Coronary artery (tissue), 2 donors: ENCODE measurements around the gene ITSN1.

ENCODE experiments used
- DNase-seq: peaks from one replicate; pipeline ENCODE4 v3.0.0-alpha.2; 2017; ENCODE audit warnings: low spot score
- H3K27ac ChIP-seq, 2 donors: fragments of 200-600 bp; sonication (generic); one replicate each; pipeline ENCODE4 v1.5.1; 2016 to 2019
- H3K4me3 ChIP-seq: fragments of 200-600 bp; sonication (generic); 2 replicates; pipeline ENCODE4 v1.5.1; 2016; ENCODE audit warnings: mild to moderate bottlenecking, moderate library complexity
- CTCF ChIP-seq: fragments of 200-600 bp; sonication (generic); IDR thresholded peaks from one replicate; pipeline ENCODE4 v1.5.1; 2019; ENCODE audit warnings: antibody characterized with exemption

Gene ITSN1

GRCh38 chr21:33688353-33688752 is 46.1 kb downstream of the ITSN1 start:
- Histone ChIP-seq H3K4me3 (no peak overlapping the region), H3K27ac (no peak overlapping the region)
- no peak for TF ChIP-seq CTCF
- no peak for DNase-seq

GRCh38 chr21:33690874-33691273 is 48.6 kb downstream of the ITSN1 start:
- Histone ChIP-seq H3K4me3 (no peak overlapping the region), H3K27ac (no peak overlapping the region)
- DNase-seq: no peak
- TF ChIP-seq CTCF: no peak

- no peak for TF ChIP-seq CTCF
- H3K27ac ChIP-seq: no peak overlapping the region
- DNase-seq: no peak
- no peak overlapping the region for H3K4me3 ChIP-seq
These were observed 49.8 kb downstream of the ITSN1 start for GRCh38 chr21:33691945-33692603.

GRCh38 chr21:33695813-33696212 is 53.5 kb downstream of the ITSN1 start:
- Histone ChIP-seq H3K4me3 (no peak overlapping the region), H3K27ac (no peak overlapping the region)
- no peak for TF ChIP-seq CTCF
- no peak for DNase-seq

- no peak for DNase-seq
- Histone ChIP-seq H3K4me3 (no peak overlapping the region), H3K27ac (no peak overlapping the region)
- no peak for TF ChIP-seq CTCF
These were observed 54.2 kb downstream of the ITSN1 start for GRCh38 chr21:33696465-33696864.

- Histone ChIP-seq H3K27ac (no peak overlapping the region), H3K4me3 (no peak overlapping the region)
- TF ChIP-seq CTCF: no peak
- no peak for DNase-seq
These were observed 56.0 kb downstream of the ITSN1 start for GRCh38 chr21:33698087-33698860.

- Histone ChIP-seq H3K27ac (no peak overlapping the region), H3K4me3 (no peak overlapping the region)
- no peak for DNase-seq
- no peak for TF ChIP-seq CTCF
These were observed 57.0 kb downstream of the ITSN1 start for GRCh38 chr21:33699277-33699676.
